ENCODE results near the gene SP1. TPM values are rescaled to one million over a fixed set of nuclear protein-coding genes. Genes with fewer than 3 reads are reported as not detected.
"Not testable (repeated sequence)": the region's sequence is repeated elsewhere in the genome, so short reads cannot be mapped to it uniquely, and the experiment has no call there.

Gene SP1
- total RNA-seq, 1 donor from 2014 or later = 23.7 TPM

- Histone ChIP-seq H3K4me3 (ENCODE audit: low read depth, low read length) (no peak overlapping the region), H3K36me3 (ENCODE audit: control insufficient read depth, insufficient read depth, low read length) (peaks cover 15% of the 10 kb centered on the region), H3K27me3 (ENCODE audit: control insufficient read depth, insufficient read depth, low read length) (no peaks in the 10 kb centered on the region)
- TF ChIP-seq CTCF (IDR thresholded peaks at IDR 0.05; ENCODE audit: insufficient read depth, low read length, severe bottlenecking) = no peak
- FAIRE-seq (no peak), DNase-seq (ENCODE audit: low read depth) (no peak)
Observed at GRCh38 chr12:53410951-53411350, 31.0 kb downstream of the SP1 start.

GRCh38 chr12:53413485-53414204 lies 33.7 kb downstream of the SP1 start:
- FAIRE-seq (no peak), DNase-seq (ENCODE audit: low read depth) (no peak)
- peaks cover 12% of the 10 kb centered on the region for H3K36me3 ChIP-seq (ENCODE audit: control insufficient read depth, insufficient read depth, low read length)
- TF ChIP-seq CTCF (IDR thresholded peaks at IDR 0.05; ENCODE audit: insufficient read depth, low read length, severe bottlenecking) = no peak
- H3K27me3 ChIP-seq (ENCODE audit: control insufficient read depth, insufficient read depth, low read length) = no peaks in the 10 kb centered on the region
- no peak overlapping the region for H3K4me3 ChIP-seq (ENCODE audit: low read depth, low read length)

GRCh38 chr12:53414756-53415417 lies 34.9 kb downstream of the SP1 start:
- FAIRE-seq (no peak), DNase-seq (ENCODE audit: low read depth) (no peak)
- Histone ChIP-seq H3K4me3 (ENCODE audit: low read depth, low read length) (no peak overlapping the region), H3K36me3 (ENCODE audit: control insufficient read depth, insufficient read depth, low read length) (peaks cover 7% of the 10 kb centered on the region), H3K27me3 (ENCODE audit: control insufficient read depth, insufficient read depth, low read length) (no peaks in the 10 kb centered on the region)
- no peak for TF ChIP-seq CTCF (IDR thresholded peaks at IDR 0.05; ENCODE audit: insufficient read depth, low read length, severe bottlenecking)

- not testable (repeated sequence) for DNase-seq (ENCODE audit: low read depth); H3K36me3 ChIP-seq (ENCODE audit: control insufficient read depth, insufficient read depth, low read length); H3K4me3 ChIP-seq (ENCODE audit: low read depth, low read length); FAIRE-seq; H3K27me3 ChIP-seq (ENCODE audit: control insufficient read depth, insufficient read depth, low read length)
Observed at GRCh38 chr12:53415752-53416389, 35.9 kb downstream of the SP1 start.

- not testable (repeated sequence) for DNase-seq (ENCODE audit: low read depth); H3K27me3 ChIP-seq (ENCODE audit: control insufficient read depth, insufficient read depth, low read length); H3K4me3 ChIP-seq (ENCODE audit: low read depth, low read length); FAIRE-seq; H3K36me3 ChIP-seq (ENCODE audit: control insufficient read depth, insufficient read depth, low read length)
Observed at GRCh38 chr12:53417291-53417816, 37.4 kb downstream of the SP1 start.

GRCh38 chr12:53418221-53418620 lies 38.2 kb downstream of the SP1 start:
- TF ChIP-seq CTCF (IDR thresholded peaks at IDR 0.05; ENCODE audit: insufficient read depth, low read length, severe bottlenecking) = no peak
- FAIRE-seq (no peak), DNase-seq (ENCODE audit: low read depth) (no peak)
- Histone ChIP-seq H3K4me3 (ENCODE audit: low read depth, low read length) (no peak overlapping the region), H3K36me3 (ENCODE audit: control insufficient read depth, insufficient read depth, low read length) (no peaks in the 10 kb centered on the region), H3K27me3 (ENCODE audit: control insufficient read depth, insufficient read depth, low read length) (no peaks in the 10 kb centered on the region)
